ENCODE measurements around the gene NOP9. TPM values are rescaled to one million over a fixed set of nuclear protein-coding genes. Genes with fewer than 3 reads are reported as not detected.

Gene NOP9
- total RNA-seq, 4 donors from 2014 or later, result 17.0 to 24.9 (median 20.4) TPM

GRCh38 chr14:24322672-24323071, 23.0 kb downstream of the NOP9 start:
- H3K27me3 ChIP-seq, result peaks cover 0 to 20% of the 10 kb centered on the region in 2 donors
- H3K4me3 ChIP-seq, result no peak overlapping the region
- H3K27ac ChIP-seq, result no peak overlapping the region
- H3K9me3 ChIP-seq, result no peaks in the 10 kb centered on the region
- DNase-seq (ENCODE audit: low spot score in 2 of 2), result no peak
- H3K4me1 ChIP-seq, result no peaks in the 10 kb centered on the region
- no peak for TF ChIP-seq EP300 (IDR thresholded peaks at IDR 0.05)
- no peak for TF ChIP-seq POLR2A (IDR thresholded peaks at IDR 0.05)
- TF ChIP-seq CTCF (IDR thresholded peaks at IDR 0.05), result no peak
- no peaks in the 10 kb centered on the region for H3K36me3 ChIP-seq
- 64 to 67% methylated on average over 10 of the region's 10 CpGs for WGBS, 2 donors

- Histone ChIP-seq H3K9me3 (no peaks in the 10 kb centered on the region), H3K4me3 (no peak overlapping the region), H3K27ac (no peak overlapping the region), H3K4me1 (no peaks in the 10 kb centered on the region), H3K27me3 (peaks cover 0 to 20% of the 10 kb centered on the region in 2 donors), H3K36me3 (no peaks in the 10 kb centered on the region)
- DNase-seq (ENCODE audit: low spot score in 2 of 2), result no peak
- no peak for TF ChIP-seq CTCF (IDR thresholded peaks at IDR 0.05)
- TF ChIP-seq EP300 (IDR thresholded peaks at IDR 0.05), result no peak
- no peak for TF ChIP-seq POLR2A (IDR thresholded peaks at IDR 0.05)
- 43 to 61% methylated on average over 3 of the region's 3 CpGs for WGBS, 2 donors
Observed at GRCh38 chr14:24323341-24323740, 23.7 kb downstream of the NOP9 start.

GRCh38 chr14:24324024-24324423, 24.4 kb downstream of the NOP9 start:
- no peak for DNase-seq (ENCODE audit: low spot score in 2 of 2)
- H3K4me1 ChIP-seq, result peaks cover 0 to 4% (median 0%) of the 10 kb centered on the region in 4 donors
- no peak overlapping the region for H3K27ac ChIP-seq
- no peaks in the 10 kb centered on the region for H3K9me3 ChIP-seq
- no peaks in the 10 kb centered on the region for H3K36me3 ChIP-seq
- peaks cover 0 to 16% of the 10 kb centered on the region in 2 donors for H3K27me3 ChIP-seq
- WGBS, 2 donors, result 68 to 71% methylated on average over 6 of the region's 6 CpGs
- H3K4me3 ChIP-seq, result no peak overlapping the region
- no peak for TF ChIP-seq CTCF (IDR thresholded peaks at IDR 0.05)
- no peak for TF ChIP-seq EP300 (IDR thresholded peaks at IDR 0.05)
- no peak for TF ChIP-seq POLR2A (IDR thresholded peaks at IDR 0.05)

GRCh38 chr14:24325041-24325530, 25.4 kb downstream of the NOP9 start:
- Histone ChIP-seq H3K4me3 (no peak overlapping the region), H3K27ac (no peak overlapping the region), H3K27me3 (peaks cover 0 to 12% of the 10 kb centered on the region in 2 donors), H3K4me1 (peaks cover 0 to 10% (median 0%) of the 10 kb centered on the region in 4 donors), H3K9me3 (no peaks in the 10 kb centered on the region), H3K36me3 (no peaks in the 10 kb centered on the region)
- DNase-seq (ENCODE audit: low spot score in 2 of 2), result no peak
- TF ChIP-seq POLR2A (IDR thresholded peaks at IDR 0.05) (no peak), EP300 (IDR thresholded peaks at IDR 0.05) (no peak), CTCF (IDR thresholded peaks at IDR 0.05) (no peak)
- WGBS, 2 donors, result 81 to 88% methylated on average over 5 of the region's 5 CpGs

GRCh38 chr14:24325963-24326362, 26.3 kb downstream of the NOP9 start:
- Histone ChIP-seq H3K4me3 (no peak overlapping the region), H3K4me1 (peaks cover 0 to 10% (median 0%) of the 10 kb centered on the region in 4 donors), H3K9me3 (no peaks in the 10 kb centered on the region), H3K36me3 (no peaks in the 10 kb centered on the region), H3K27me3 (peaks cover 0 to 5% of the 10 kb centered on the region in 2 donors), H3K27ac (no peak overlapping the region)
- no peak for TF ChIP-seq CTCF (IDR thresholded peaks at IDR 0.05)
- no peak for TF ChIP-seq POLR2A (IDR thresholded peaks at IDR 0.05)
- no peak for TF ChIP-seq EP300 (IDR thresholded peaks at IDR 0.05)
- WGBS, 2 donors, result 60 to 67% methylated on average over 9 of the region's 9 CpGs
- DNase-seq (ENCODE audit: low spot score in 2 of 2), result no peak
